ENCODE measurements around the gene USP3. TPM values are rescaled to one million over a fixed set of nuclear protein-coding genes. Genes with fewer than 3 reads are reported as not detected.
"Not testable (repeated sequence)": the region's sequence is repeated elsewhere in the genome, so short reads cannot be mapped to it uniquely, and the experiment has no call there.

USP3 gene
- total RNA-seq, 4 donors from 2014 or later = 40.1 to 46.5 (median 41.3) TPM

- no peaks in the 10 kb centered on the region for H3K27me3 ChIP-seq
- H3K27ac ChIP-seq (replicated peaks in 1 of 4) = peak overlapping the region; percentile 58 to 71 (median 68)
- WGBS = 56% methylated on average over 3 of the region's 3 CpGs
- intact Hi-C loops (cut with DNase I) = no loop called here
- TF ChIP-seq CTCF (IDR thresholded peaks at IDR 0.05) = no peak
- TF ChIP-seq POLR2A (IDR thresholded peaks at IDR 0.05; ENCODE audit: low read depth) = no peak
- TF ChIP-seq EP300 (IDR thresholded peaks at IDR 0.05) = no peak
- TF ChIP-seq POLR2AphosphoS5 (IDR thresholded peaks at IDR 0.05) = no peak
- no peaks in the 10 kb centered on the region for H3K9me3 ChIP-seq
- peaks cover 15 to 38% (median 26%) of the 10 kb centered on the region in 4 donors for H3K4me1 ChIP-seq
- H3K36me3 ChIP-seq = peaks cover 20 to 91% (median 77%) of the 10 kb centered on the region in 4 donors
- DNase-seq (ENCODE audit: extremely low spot score) = no peak
- H3K4me3 ChIP-seq = no peak overlapping the region
Observed at GRCh38 chr15:63611177-63611576, 106.8 kb downstream of the USP3 start.

- H3K36me3 ChIP-seq = peaks cover 20 to 86% (median 77%) of the 10 kb centered on the region in 4 donors
- DNase-seq (ENCODE audit: extremely low spot score) = no peak
- no peaks in the 10 kb centered on the region for H3K27me3 ChIP-seq
- TF ChIP-seq EP300 (IDR thresholded peaks at IDR 0.05) (no peak), POLR2A (IDR thresholded peaks at IDR 0.05; ENCODE audit: low read depth) (no peak), CTCF (IDR thresholded peaks at IDR 0.05) (no peak), POLR2AphosphoS5 (IDR thresholded peaks at IDR 0.05) (no peak)
- H3K9me3 ChIP-seq = no peaks in the 10 kb centered on the region
- intact Hi-C loops (cut with DNase I) = no loop called here
- no peak overlapping the region for H3K4me3 ChIP-seq
- 93% methylated on average over 15 of the region's 15 CpGs for WGBS
- peaks cover 15 to 37% (median 22%) of the 10 kb centered on the region in 4 donors for H3K4me1 ChIP-seq
- H3K27ac ChIP-seq (replicated peaks in 1 of 4) = no peak overlapping the region
Observed at GRCh38 chr15:63612300-63612699, 107.9 kb downstream of the USP3 start.

GRCh38 chr15:63615935-63616334 lies 111.5 kb downstream of the USP3 start:
- Histone ChIP-seq H3K4me1 (peaks cover 4 to 25% (median 11%) of the 10 kb centered on the region in 4 donors), H3K9me3 (no peaks in the 10 kb centered on the region), H3K27me3 (no peaks in the 10 kb centered on the region), H3K36me3 (peaks cover 20 to 58% (median 51%) of the 10 kb centered on the region in 4 donors), H3K4me3 (no peak overlapping the region), H3K27ac (replicated peaks in 1 of 4) (no peak overlapping the region)
- TF ChIP-seq EP300 (IDR thresholded peaks at IDR 0.05) (no peak), POLR2AphosphoS5 (IDR thresholded peaks at IDR 0.05) (no peak), CTCF (IDR thresholded peaks at IDR 0.05) (no peak), POLR2A (IDR thresholded peaks at IDR 0.05; ENCODE audit: low read depth) (no peak)
- intact Hi-C loops (cut with DNase I) = no loop called here
- 93% methylated on average over 3 of the region's 3 CpGs for WGBS
- no peak for DNase-seq (ENCODE audit: extremely low spot score)

GRCh38 chr15:63617147-63617546 lies 112.8 kb downstream of the USP3 start:
- intact Hi-C loops (cut with DNase I); DNase-seq (ENCODE audit: extremely low spot score); H3K9me3 ChIP-seq; H3K4me3 ChIP-seq; H3K27me3 ChIP-seq; H3K27ac ChIP-seq (replicated peaks in 1 of 4): not testable (repeated sequence)
- WGBS = 100% methylated on average over 4 of the region's 4 CpGs
- Histone ChIP-seq H3K4me1 (peaks cover 0 to 15% (median 2%) of the 10 kb centered on the region in 4 donors), H3K36me3 (peaks cover 16 to 56% (median 46%) of the 10 kb centered on the region in 4 donors)

GRCh38 chr15:63617627-63618026 lies 113.2 kb downstream of the USP3 start:
- 100% methylated on average over 3 of the region's 3 CpGs for WGBS

GRCh38 chr15:63620760-63621159 lies 116.4 kb downstream of the USP3 start:
- WGBS = no CpG with 5 or more reads among the region's 2 CpGs
- H3K4me3 ChIP-seq; H3K27ac ChIP-seq (replicated peaks in 1 of 4); H3K27me3 ChIP-seq; DNase-seq (ENCODE audit: extremely low spot score); H3K4me1 ChIP-seq; H3K9me3 ChIP-seq; intact Hi-C loops (cut with DNase I): not testable (repeated sequence)
- H3K36me3 ChIP-seq = peaks cover 32 to 57% (median 51%) of the 10 kb centered on the region in 4 donors

More at GRCh38 chr15:63617627-63618026, 113.2 kb downstream of the USP3 start:
- H3K27me3 ChIP-seq; intact Hi-C loops (cut with DNase I); H3K4me3 ChIP-seq; H3K27ac ChIP-seq (replicated peaks in 1 of 4); DNase-seq (ENCODE audit: extremely low spot score); H3K9me3 ChIP-seq: not testable (repeated sequence)
- Histone ChIP-seq H3K36me3 (peaks cover 18 to 56% (median 46%) of the 10 kb centered on the region in 4 donors), H3K4me1 (peaks cover 0 to 15% (median 2%) of the 10 kb centered on the region in 4 donors)

Data from esophagus muscularis mucosa (tissue), 4 donors.